K562 (cell line): ENCODE results near the gene EEFSEC. TPM values are rescaled to one million over a fixed set of nuclear protein-coding genes. Genes with fewer than 3 reads are reported as not detected.

ENCODE experiments used
- AFF1 ChIP-seq, 2 experiments: fragments of 450-650 bp; IDR thresholded peaks; 2 replicates each; pipeline ENCODE4 v1.6.1; 2018; ENCODE audit warnings: mild to moderate bottlenecking in 2 of 2, low read depth in 1 of 2; ENCODE audit not compliant: partially characterized antibody in 2 of 2
- MXD1 ChIP-seq: fragments of 250-450 bp; sonication (Bioruptor Pico); IDR thresholded peaks from 2 replicates; pipeline ENCODE4 v1.8.0; 2021; ENCODE audit warnings: borderline replicate concordance, mild to moderate bottlenecking, moderate library complexity; ENCODE audit not compliant: poor library complexity, severe bottlenecking
- PHB ChIP-seq: fragments of 250-450 bp; sonication (Bioruptor Pico); IDR thresholded peaks from 2 replicates; pipeline ENCODE4 v1.5.0; 2021
- ZNF212 ChIP-seq: fragments of 450-650 bp; formaldehyde crosslinking; IDR thresholded peaks from 2 replicates; pipeline ENCODE4 v1.4.0; 2020; ENCODE audit warnings: mild to moderate bottlenecking
- ZNF445 ChIP-seq: fragments of 250-450 bp; sonication (Bioruptor Pico); IDR thresholded peaks from 2 replicates; pipeline ENCODE4 v1.4.0; 2020; ENCODE audit warnings: low read depth, mild to moderate bottlenecking, moderate library complexity
- ZNF584 ChIP-seq: fragments of 200-800 bp; sonication (Bioruptor generic); IDR thresholded peaks from 2 replicates; pipeline ENCODE4 v1.6.1; 2016; ENCODE audit warnings: low read depth, mild to moderate bottlenecking, missing genetic modification characterization, missing compliant biosample characterization
- polyA plus RNA-seq, 8 experiments: library from polyadenylated mRNA; depleted of rRNA in 4 of 8; stranded (reverse) in 5 of 8; unstranded in 3 of 8; fragments of >200 nt; fragmentation: Nextera tagmentation in 2 of 8; fragmentation: Illumina TruSeq in 1 of 8; extraction: Ambion mirVana in 2 of 8; extraction: Trizol in 1 of 8; gene quantifications; 2 replicates each; pipeline versions ENCODE4 v1.2.1 to v1.2.3, GENCODE V29; 2011 to 2014; ENCODE audit warnings: inconsistent platforms in 1 of 8, missing spikeins in 1 of 8
- total RNA-seq, 7 experiments: library from RNA; depleted of rRNA in 6 of 7; stranded (reverse); fragments of >200 nt in 6 of 7; fragmentation: Illumina TruSeq in 2 of 7; extraction: Trizol in 2 of 7; gene quantifications; 2 replicates each; pipeline versions ENCODE4 v1.2.1 to v1.2.3, GENCODE V29; 2011 to 2021; ENCODE audit warnings: low replicate concordance in 1 of 7
- TF ChIP-seq, protein P1 (sequence below): fragments of 450-650 bp; IDR thresholded peaks from 2 replicates; pipeline ENCODE4 v1.6.1; 2018; ENCODE audit warnings: mild to moderate bottlenecking, low read depth; ENCODE audit not compliant: partially characterized antibody

EEFSEC gene
- total and polyA plus RNA-seq, 9 of the 15 experiments (the other 6 are each of a cell fraction or from before 2014, with no cell fraction given) = 0.35 to 11.8 (median 7.7) TPM

DNA sequence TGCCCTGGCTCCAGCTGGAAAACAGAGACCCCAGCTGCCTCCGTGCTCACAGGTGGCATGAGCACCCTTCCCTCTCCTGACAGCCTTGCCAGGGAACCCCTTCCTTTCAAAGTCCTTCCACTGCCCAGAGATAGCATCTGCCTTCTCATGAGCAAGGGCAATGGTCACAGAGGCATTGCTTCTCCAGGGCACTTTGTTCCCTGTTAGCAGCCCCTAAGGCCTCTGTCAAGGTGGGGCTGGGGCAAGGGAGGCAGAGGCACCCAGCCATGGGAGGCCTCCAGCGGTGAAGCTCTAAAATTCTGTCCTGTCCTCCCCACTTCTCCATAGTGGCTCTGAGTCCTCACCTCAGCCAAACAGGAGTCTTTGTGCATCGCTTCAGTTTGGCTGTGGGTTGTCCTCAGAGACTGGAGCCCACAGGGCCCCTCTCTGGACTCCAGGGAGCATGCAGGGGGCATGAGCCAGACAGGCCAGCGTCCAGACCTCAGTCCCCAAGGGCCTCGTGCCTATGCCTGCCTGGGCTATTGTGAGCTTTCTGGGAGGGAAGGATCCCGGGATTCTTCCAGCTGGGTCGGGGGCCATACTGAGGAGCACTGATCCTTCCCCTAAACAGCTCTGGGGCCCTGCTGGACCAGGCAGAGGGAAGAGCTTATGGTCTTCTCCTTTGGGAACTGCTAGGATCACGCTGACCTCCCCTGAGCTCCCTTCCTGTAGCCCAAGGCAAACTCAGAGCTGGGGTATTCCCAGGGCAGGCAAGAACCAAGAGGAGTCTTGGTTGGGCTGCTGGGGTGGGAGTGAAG is 206.8 kb downstream of the EEFSEC start (continued):
- no peak for TF ChIP-seq AFF1 (IDR thresholded peaks at IDR 0.05; ENCODE audit: low read depth in 1 of 2, partially characterized antibody in 2 of 2)
- TF ChIP-seq ZNF212 (CRISPR knock-in tag) = no peak
- TF ChIP-seq ZNF445 (CRISPR knock-in tag) = no peak
- TF ChIP-seq, protein P1, sequence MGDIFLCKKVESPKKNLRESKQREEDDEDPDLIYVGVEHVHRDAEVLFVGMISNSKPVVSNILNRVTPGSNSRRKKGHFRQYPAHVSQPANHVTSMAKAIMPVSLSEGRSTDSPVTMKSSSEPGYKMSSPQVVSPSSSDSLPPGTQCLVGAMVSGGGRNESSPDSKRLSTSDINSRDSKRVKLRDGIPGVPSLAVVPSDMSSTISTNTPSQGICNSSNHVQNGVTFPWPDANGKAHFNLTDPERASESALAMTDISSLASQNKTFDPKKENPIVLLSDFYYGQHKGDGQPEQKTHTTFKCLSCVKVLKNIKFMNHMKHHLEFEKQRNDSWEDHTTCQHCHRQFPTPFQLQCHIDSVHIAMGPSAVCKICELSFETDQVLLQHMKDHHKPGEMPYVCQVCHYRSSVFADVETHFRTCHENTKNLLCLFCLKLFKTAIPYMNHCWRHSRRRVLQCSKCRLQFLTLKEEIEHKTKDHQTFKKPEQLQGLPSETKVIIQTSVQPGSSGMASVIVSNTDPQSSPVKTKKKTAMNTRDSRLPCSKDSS = no peak
- no peak for TF ChIP-seq ZNF584 (CRISPR knock-in tag)
- no peak for TF ChIP-seq MXD1 (CRISPR knock-in tag)
- TF ChIP-seq PHB = no peak
